ENCODE results near the gene POLR3H. TPM values are rescaled to one million over a fixed set of nuclear protein-coding genes. Genes with fewer than 3 reads are reported as not detected.
"Not testable (repeated sequence)": the region's sequence is repeated elsewhere in the genome, so short reads cannot be mapped to it uniquely, and the experiment has no call there.

The POLR3H gene
- polyA plus RNA-seq, 3 donors, result 28.7 to 31.2 (median 30.9) TPM

GRCh38 chr22:41565403-41566054 is 21.3 kb upstream of the POLR3H start:
- DNase-seq (ENCODE audit: low read depth in 3 of 3, low spot score in 2 of 3), result no peak

GRCh38 chr22:41564563-41564962 is 20.3 kb upstream of the POLR3H start:
- DNase-seq (ENCODE audit: low read depth in 3 of 3, low spot score in 2 of 3), result no peak

- no peak for DNase-seq (ENCODE audit: low read depth in 3 of 3, low spot score in 2 of 3)
These were observed 18.9 kb upstream of the POLR3H start for GRCh38 chr22:41563051-41563711.

- DNase-seq (ENCODE audit: low read depth in 3 of 3, low spot score in 2 of 3), result no peak
These were observed 18.2 kb upstream of the POLR3H start for GRCh38 chr22:41562461-41562860.

- no peak for DNase-seq (ENCODE audit: low read depth in 3 of 3, low spot score in 2 of 3)
These were observed 17.5 kb upstream of the POLR3H start for GRCh38 chr22:41561788-41562187.

GRCh38 chr22:41561335-41561734 is 17.1 kb upstream of the POLR3H start:
- DNase-seq (ENCODE audit: low read depth in 3 of 3, low spot score in 2 of 3), result no peak

GRCh38 chr22:41560095-41560471 is 15.8 kb upstream of the POLR3H start:
- no peak for DNase-seq (ENCODE audit: low read depth in 3 of 3, low spot score in 2 of 3)

- not testable (repeated sequence) for DNase-seq (ENCODE audit: low read depth in 3 of 3, low spot score in 2 of 3)
These were observed 14.0 kb upstream of the POLR3H start for GRCh38 chr22:41558241-41558630.

GRCh38 chr22:41557401-41558240 is 13.4 kb upstream of the POLR3H start:
- no peak for DNase-seq (ENCODE audit: low read depth in 3 of 3, low spot score in 2 of 3)

- DNase-seq (ENCODE audit: low read depth in 3 of 3, low spot score in 2 of 3), result no peak
These were observed 12.3 kb upstream of the POLR3H start for GRCh38 chr22:41556561-41556960.

GRCh38 chr22:41555325-41555982 is 11.2 kb upstream of the POLR3H start:
- no peak for DNase-seq (ENCODE audit: low read depth in 3 of 3, low spot score in 2 of 3)

GRCh38 chr22:41551877-41552582 is 7.8 kb upstream of the POLR3H start:
- DNase-seq (ENCODE audit: low read depth in 3 of 3, low spot score in 2 of 3), result no peak

- DNase-seq (ENCODE audit: low read depth in 3 of 3, low spot score in 2 of 3), result no peak
These were observed 6.8 kb upstream of the POLR3H start for GRCh38 chr22:41550952-41551491.

- DNase-seq (ENCODE audit: low read depth in 3 of 3, low spot score in 2 of 3), result no peak
These were observed 4.6 kb upstream of the POLR3H start for GRCh38 chr22:41548830-41549211.

- no peak for DNase-seq (ENCODE audit: low read depth in 3 of 3, low spot score in 2 of 3)
These were observed 604 bp upstream of the POLR3H start for GRCh38 chr22:41544671-41545476.

- DNase-seq (ENCODE audit: low read depth in 3 of 3, low spot score in 2 of 3), result no peak
These were observed 2.0 kb downstream of the POLR3H start for GRCh38 chr22:41542224-41542623.

- no peak for DNase-seq (ENCODE audit: low read depth in 3 of 3, low spot score in 2 of 3)
These were observed 2.8 kb downstream of the POLR3H start for GRCh38 chr22:41541484-41541883.

- DNase-seq (ENCODE audit: low read depth in 3 of 3, low spot score in 2 of 3), result no peak
These were observed 3.9 kb downstream of the POLR3H start for GRCh38 chr22:41540365-41540764.

GRCh38 chr22:41540006-41540315 is 4.3 kb downstream of the POLR3H start:
- no peak for DNase-seq (ENCODE audit: low read depth in 3 of 3, low spot score in 2 of 3)
